Lung (tissue), 5 donors: ENCODE measurements around the gene CLDN25. TPM values are rescaled to one million over a fixed set of nuclear protein-coding genes. Genes with fewer than 3 reads are reported as not detected.

Experiments
- polyA plus RNA-seq, 2 donors: library from polyadenylated mRNA; stranded (reverse); fragments of 200-250 nt; gene quantifications; one replicate each; pipeline ENCODE4 v1.2.1, GENCODE V29; 2013
- small RNA-seq: library from RNA; depleted of rRNA; stranded (forward); fragments of <200 nt; gene quantifications from one replicate; pipeline ENCODE3, GENCODE V24; 2014; ENCODE audit warnings: low replicate concordance
- total RNA-seq, 2 donors: library from RNA; depleted of rRNA in 1 of 2; stranded (reverse); fragments of >200 nt in 1 of 2; gene quantifications; one replicate each; pipeline ENCODE4 v1.2.1, GENCODE V29; 2014 to 2021
- donor health status: Bipolar disorder and iron deficiency.
- donor health status: healthy.
- donor health status: DM: yes; HTN: yes; CAD: no.

The CLDN25 gene
- total and polyA plus RNA-seq, 4 donors, result not detected

Small RNA genes lying within 50 kb of the gene (small RNA-seq; reads per million reads assigned to genes)
- gene LRRC37A13P (not detected), gene RPS29P19 (not detected)

Other genes with a start within 250 kb of the CLDN25 start
- gene TMPRSS5, start 73.5 kb upstream of the CLDN25 start, total RNA-seq, result 1 to 10 TPM; 1.2 to 1.8 TPM
- gene TMPRSS5, start 73.5 kb upstream of the CLDN25 start, polyA plus RNA-seq, result under 1 TPM; 0.32 to 0.81 TPM
- gene ZW10, start 6.1 kb upstream of the CLDN25 start, total RNA-seq, result 10 to 100 TPM; 10.7 to 18.5 TPM
- gene ZW10, start 6.1 kb upstream of the CLDN25 start, polyA plus RNA-seq, result 1 to 10 TPM; 3.2 to 8.7 TPM
- gene USP28, start 95.8 kb downstream of the CLDN25 start, total RNA-seq, result 10 to 100 TPM; 19.3 to 45.3 TPM
- gene USP28, start 95.8 kb downstream of the CLDN25 start, polyA plus RNA-seq, result 1 to 10 TPM; 3.5 to 9.2 TPM
- not detected for gene HTR3B, start 125.0 kb downstream of the CLDN25 start, total RNA-seq
- under 1 TPM in 1 of 2 donors, not detected in 1; 0.03 TPM for gene HTR3B, start 125.0 kb downstream of the CLDN25 start, polyA plus RNA-seq
- gene HTR3A, start 195.3 kb downstream of the CLDN25 start, total RNA-seq, result under 1 TPM in 1 of 2 donors, not detected in 1; 0.43 TPM
- under 1 TPM; 0.16 to 0.78 TPM for gene HTR3A, start 195.3 kb downstream of the CLDN25 start, polyA plus RNA-seq